Fibroblast of lung (primary cell): ENCODE measurements around the gene L3MBTL4. TPM values are rescaled to one million over a fixed set of nuclear protein-coding genes. Genes with fewer than 3 reads are reported as not detected.

ENCODE experiments used
- DNase-seq, 2 donors: peaks; one replicate each; pipeline versions ENCODE4 v3.0.0 to v3.0.0-alpha.2; 2010; ENCODE audit warnings: low read depth in 2 of 2
- H2AFZ ChIP-seq: 2 replicates; pipeline ENCODE4 v1.5.1; 2012; ENCODE audit warnings: low read length, control low read depth, inconsistent platforms
- H3K27ac ChIP-seq: 2 replicates; pipeline ENCODE4 v1.5.1; 2011; ENCODE audit warnings: low read length, control low read depth; ENCODE audit not compliant: insufficient read depth
- H3K27me3 ChIP-seq: 2 replicates; pipeline ENCODE4 v1.5.1; 2011; ENCODE audit warnings: mild to moderate bottlenecking, low read length; ENCODE audit not compliant: control insufficient read depth, insufficient read depth
- H3K36me3 ChIP-seq: 2 replicates; pipeline ENCODE4 v1.5.1; 2011; ENCODE audit warnings: low read length; ENCODE audit not compliant: control insufficient read depth, insufficient read depth
- H3K4me1 ChIP-seq: 2 replicates; pipeline ENCODE4 v1.5.1; 2011; ENCODE audit warnings: low read length; ENCODE audit not compliant: control insufficient read depth, insufficient read depth; ENCODE audit errors: extremely low read depth
- H3K4me2 ChIP-seq: 2 replicates; pipeline ENCODE4 v1.5.1; 2011; ENCODE audit warnings: low read length, control low read depth; ENCODE audit not compliant: insufficient read depth; ENCODE audit errors: extremely low read depth
- H3K4me3 ChIP-seq, 4 experiments: fragments of 200-600 bp in 1 of 4; sonication (generic) in 1 of 4; replicated peaks in 1 of 4; 2 replicates each; pipeline ENCODE4 v1.5.1; 2011 to 2016; ENCODE audit warnings: low read length in 4 of 4, low read depth in 3 of 4, mild to moderate bottlenecking in 3 of 4, control low read depth in 2 of 4, inconsistent platforms in 1 of 4, mixed read lengths in 1 of 4; ENCODE audit not compliant: insufficient read depth in 1 of 4; ENCODE audit errors: control extremely low read depth in 1 of 4
- H3K79me2 ChIP-seq: 2 replicates; pipeline ENCODE4 v1.5.1; 2012; ENCODE audit warnings: mild to moderate bottlenecking, low read length, inconsistent platforms; ENCODE audit not compliant: control insufficient read depth, insufficient read depth
- H3K9ac ChIP-seq: 2 replicates; pipeline ENCODE4 v1.5.1; 2011; ENCODE audit warnings: mild to moderate bottlenecking, low read length, control low read depth; ENCODE audit not compliant: insufficient read depth
- H3K9me3 ChIP-seq: 2 replicates; pipeline ENCODE4 v1.5.1; 2012; ENCODE audit warnings: low read depth, low read length; ENCODE audit not compliant: control insufficient read depth, insufficient read depth
- H4K20me1 ChIP-seq: 2 replicates; pipeline ENCODE4 v1.5.1; 2011; ENCODE audit warnings: low read length; ENCODE audit not compliant: control insufficient read depth, insufficient read depth; ENCODE audit errors: extremely low read depth
- EZH2 ChIP-seq: IDR thresholded peaks from 2 replicates; pipeline ENCODE4 v1.5.1; 2012; ENCODE audit warnings: low read length, control low read depth, mild to moderate bottlenecking; ENCODE audit errors: missing control alignments
- polyA plus RNA-seq, 2 donors: library from polyadenylated mRNA; depleted of rRNA in 1 of 2; stranded (reverse) in 1 of 2; unstranded in 1 of 2; fragments of >200 nt; gene quantifications; 2 replicates each; pipeline ENCODE4 v1.2.1, GENCODE V29; 2011 to 2012; ENCODE audit warnings: missing spikeins in 1 of 2
- total RNA-seq: library from RNA; depleted of rRNA; stranded (reverse); fragments of >200 nt; gene quantifications from 2 replicates; pipeline ENCODE4 v1.2.1, GENCODE V29; 2014
- TF ChIP-seq, protein P1 (sequence below), 2 donors: IDR thresholded peaks in 1 of 2; conservative IDR thresholded peaks in 1 of 2; 1 replicate in 1 of 2; 2 replicates in 1 of 2; pipeline ENCODE4 v1.5.1; 2011 to 2012; ENCODE audit warnings: low read length in 2 of 2, control low read depth in 1 of 2, inconsistent platforms in 1 of 2, low read depth in 1 of 2, mild to moderate bottlenecking in 1 of 2

Gene L3MBTL4
- total and polyA plus RNA-seq, 2 donors (not counting 1 experiment from before 2014, with no cell fraction given), result 0.06 to 0.33 TPM

DNA sequence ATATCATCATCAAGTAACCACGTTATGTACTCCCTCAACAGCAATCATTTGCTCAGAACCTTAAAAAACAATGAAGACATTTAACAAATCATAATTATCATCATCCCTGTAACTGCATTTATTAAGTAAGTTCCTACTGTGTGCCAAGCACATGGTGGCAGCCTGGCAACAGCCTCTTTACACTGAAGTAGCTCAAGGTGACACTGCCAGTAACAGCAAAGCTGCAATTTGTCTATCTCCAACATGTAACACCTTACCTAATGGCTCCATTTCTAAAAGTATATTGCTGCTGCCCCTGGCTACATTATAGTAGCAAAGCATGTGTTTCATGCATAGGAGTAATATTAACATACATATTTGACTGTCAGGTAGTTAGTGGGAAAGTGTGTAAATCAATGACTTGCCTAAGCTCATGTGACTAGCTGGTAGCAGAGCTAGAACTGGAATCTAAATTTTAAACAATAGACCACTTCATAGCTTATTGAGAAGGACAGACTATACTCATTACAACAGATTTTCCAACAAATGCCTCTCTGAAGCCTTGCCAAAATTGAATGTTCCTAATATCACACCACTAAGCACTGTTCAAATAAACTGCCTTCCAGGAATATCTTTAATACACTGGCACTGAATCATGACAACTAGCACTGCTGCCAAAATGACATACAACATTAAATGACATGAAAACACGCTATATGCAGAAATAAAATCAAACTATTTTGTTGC, 86.7 kb downstream of the L3MBTL4 start:
- no peaks in the 10 kb centered on the region for H3K27me3 ChIP-seq
- H4K20me1 ChIP-seq, result no peaks in the 10 kb centered on the region
- DNase-seq, result no peak
- H3K27ac ChIP-seq, result no peak overlapping the region
- H3K9ac ChIP-seq, result no peak overlapping the region
- no peaks in the 10 kb centered on the region for H3K4me1 ChIP-seq
- no peaks in the 10 kb centered on the region for H3K9me3 ChIP-seq
- H3K36me3 ChIP-seq, result no peaks in the 10 kb centered on the region
- no peak overlapping the region for H2AFZ ChIP-seq
- no peaks in the 10 kb centered on the region for H3K79me2 ChIP-seq
- no peak for TF ChIP-seq EZH2
- TF ChIP-seq, protein P1, sequence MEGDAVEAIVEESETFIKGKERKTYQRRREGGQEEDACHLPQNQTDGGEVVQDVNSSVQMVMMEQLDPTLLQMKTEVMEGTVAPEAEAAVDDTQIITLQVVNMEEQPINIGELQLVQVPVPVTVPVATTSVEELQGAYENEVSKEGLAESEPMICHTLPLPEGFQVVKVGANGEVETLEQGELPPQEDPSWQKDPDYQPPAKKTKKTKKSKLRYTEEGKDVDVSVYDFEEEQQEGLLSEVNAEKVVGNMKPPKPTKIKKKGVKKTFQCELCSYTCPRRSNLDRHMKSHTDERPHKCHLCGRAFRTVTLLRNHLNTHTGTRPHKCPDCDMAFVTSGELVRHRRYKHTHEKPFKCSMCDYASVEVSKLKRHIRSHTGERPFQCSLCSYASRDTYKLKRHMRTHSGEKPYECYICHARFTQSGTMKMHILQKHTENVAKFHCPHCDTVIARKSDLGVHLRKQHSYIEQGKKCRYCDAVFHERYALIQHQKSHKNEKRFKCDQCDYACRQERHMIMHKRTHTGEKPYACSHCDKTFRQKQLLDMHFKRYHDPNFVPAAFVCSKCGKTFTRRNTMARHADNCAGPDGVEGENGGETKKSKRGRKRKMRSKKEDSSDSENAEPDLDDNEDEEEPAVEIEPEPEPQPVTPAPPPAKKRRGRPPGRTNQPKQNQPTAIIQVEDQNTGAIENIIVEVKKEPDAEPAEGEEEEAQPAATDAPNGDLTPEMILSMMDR (conservative IDR thresholded peaks at IDR 0.05 in 1 of 2, IDR thresholded peaks at IDR 0.05 in 1 of 2; ENCODE audit: low read depth in 1 of 2, low read length in 2 of 2), result no peak
- no peak overlapping the region for H3K4me2 ChIP-seq
- no peak overlapping the region for H3K4me3 ChIP-seq

DNA sequence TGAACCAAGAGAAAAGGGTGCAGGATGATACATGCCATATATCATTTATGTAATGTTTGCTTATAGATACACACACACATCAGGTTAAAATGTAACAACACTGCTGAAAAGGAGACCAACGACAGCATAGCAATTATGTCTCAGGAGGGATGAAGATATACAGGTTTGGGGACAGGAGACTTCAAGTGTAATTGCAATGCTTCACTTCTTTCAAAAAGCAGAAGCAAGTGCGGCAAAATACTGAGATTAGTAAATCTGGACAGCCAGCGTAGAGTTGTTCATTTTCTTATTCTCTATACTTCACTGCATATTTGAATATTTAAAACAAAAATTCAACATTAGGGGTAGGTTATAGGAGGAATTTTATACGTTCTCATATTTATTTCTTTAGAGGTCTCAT, 87.2 kb downstream of the L3MBTL4 start:
- DNase-seq, result no peak

DNA sequence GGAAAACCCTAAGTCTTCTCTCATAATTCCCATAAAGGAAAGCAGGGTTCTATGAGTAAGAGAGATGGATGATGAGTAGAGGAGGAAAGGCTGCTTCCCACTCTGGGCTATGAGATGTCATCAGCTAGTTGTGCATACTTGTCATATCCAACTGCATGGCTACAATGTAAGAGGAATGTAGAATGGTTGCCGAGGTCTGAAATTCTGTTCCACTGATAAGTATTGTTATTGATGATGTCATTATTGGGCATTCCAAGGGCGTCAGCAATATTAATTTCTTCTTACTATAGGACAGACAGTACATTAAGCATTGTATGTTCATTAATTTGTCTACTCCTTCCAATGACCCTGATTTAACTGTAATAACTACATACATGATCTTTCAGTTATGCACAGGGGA, 88.1 kb downstream of the L3MBTL4 start:
- Histone ChIP-seq H3K27ac (no peak overlapping the region), H3K9me3 (no peaks in the 10 kb centered on the region), H4K20me1 (no peaks in the 10 kb centered on the region), H3K4me2 (no peak overlapping the region), H3K9ac (no peak overlapping the region), H3K36me3 (no peaks in the 10 kb centered on the region), H3K4me3 (no peak overlapping the region), H2AFZ (no peak overlapping the region), H3K4me1 (no peaks in the 10 kb centered on the region), H3K27me3 (no peaks in the 10 kb centered on the region), H3K79me2 (no peaks in the 10 kb centered on the region)
- no peak for DNase-seq
- no peak for TF ChIP-seq EZH2
- TF ChIP-seq, protein P1 (conservative IDR thresholded peaks at IDR 0.05 in 1 of 2, IDR thresholded peaks at IDR 0.05 in 1 of 2; ENCODE audit: low read depth in 1 of 2, low read length in 2 of 2), result no peak

More for the DNA sequence above, 87.2 kb downstream of the L3MBTL4 start:
- TF ChIP-seq EZH2, result no peak
- TF ChIP-seq, protein P1 (conservative IDR thresholded peaks at IDR 0.05 in 1 of 2, IDR thresholded peaks at IDR 0.05 in 1 of 2; ENCODE audit: low read depth in 1 of 2, low read length in 2 of 2), result no peak
- Histone ChIP-seq H3K9me3 (no peaks in the 10 kb centered on the region), H3K79me2 (no peaks in the 10 kb centered on the region), H3K9ac (no peak overlapping the region), H3K4me3 (no peak overlapping the region), H3K27me3 (no peaks in the 10 kb centered on the region), H3K27ac (no peak overlapping the region), H2AFZ (no peak overlapping the region), H3K36me3 (no peaks in the 10 kb centered on the region), H3K4me2 (no peak overlapping the region), H3K4me1 (no peaks in the 10 kb centered on the region), H4K20me1 (no peaks in the 10 kb centered on the region)
